ENCODE results near the gene ASPG.
"Not testable (repeated sequence)": the region's sequence is repeated elsewhere in the genome, so short reads cannot be mapped to it uniquely, and the experiment has no call there.

The ASPG gene

DNA sequence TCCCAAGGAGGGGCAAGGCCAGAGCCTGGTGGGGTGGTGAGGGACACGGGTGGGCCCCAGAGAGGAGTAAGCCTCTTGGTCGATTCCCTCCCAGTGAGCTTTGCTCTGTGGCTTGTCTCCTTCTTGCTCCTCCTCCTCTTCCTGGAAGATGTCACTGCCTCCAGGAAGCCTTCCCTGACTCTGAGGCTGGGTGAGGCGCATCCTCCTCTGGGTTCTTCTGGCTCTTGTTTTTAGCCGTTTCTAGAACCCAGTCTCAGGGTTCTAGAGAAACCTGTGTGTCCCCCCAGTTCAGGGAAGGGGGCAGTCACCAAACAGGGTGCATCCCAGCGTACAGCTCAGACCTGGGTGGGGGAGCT lies 65.5 kb downstream of the ASPG start:
- no peaks in the 10 kb centered on the region for H3K9me3 Mint-ChIP-seq
- no peaks in the 10 kb centered on the region for H3K4me1 Mint-ChIP-seq
- H3K27ac Mint-ChIP-seq (ENCODE audit: low read depth), result no peak overlapping the region
- no peak overlapping the region for H3K4me3 Mint-ChIP-seq
- DNase-seq (ENCODE audit: low spot score in 2 of 2), result no peak
- no peak for ATAC-seq (replicated peaks; ENCODE audit: extremely low read depth, poor library complexity, severe bottlenecking)
- no peaks in the 10 kb centered on the region for H3K36me3 Mint-ChIP-seq (ENCODE audit: insufficient read depth)
- H3K27me3 Mint-ChIP-seq, result peaks cover 20% of the 10 kb centered on the region

DNA sequence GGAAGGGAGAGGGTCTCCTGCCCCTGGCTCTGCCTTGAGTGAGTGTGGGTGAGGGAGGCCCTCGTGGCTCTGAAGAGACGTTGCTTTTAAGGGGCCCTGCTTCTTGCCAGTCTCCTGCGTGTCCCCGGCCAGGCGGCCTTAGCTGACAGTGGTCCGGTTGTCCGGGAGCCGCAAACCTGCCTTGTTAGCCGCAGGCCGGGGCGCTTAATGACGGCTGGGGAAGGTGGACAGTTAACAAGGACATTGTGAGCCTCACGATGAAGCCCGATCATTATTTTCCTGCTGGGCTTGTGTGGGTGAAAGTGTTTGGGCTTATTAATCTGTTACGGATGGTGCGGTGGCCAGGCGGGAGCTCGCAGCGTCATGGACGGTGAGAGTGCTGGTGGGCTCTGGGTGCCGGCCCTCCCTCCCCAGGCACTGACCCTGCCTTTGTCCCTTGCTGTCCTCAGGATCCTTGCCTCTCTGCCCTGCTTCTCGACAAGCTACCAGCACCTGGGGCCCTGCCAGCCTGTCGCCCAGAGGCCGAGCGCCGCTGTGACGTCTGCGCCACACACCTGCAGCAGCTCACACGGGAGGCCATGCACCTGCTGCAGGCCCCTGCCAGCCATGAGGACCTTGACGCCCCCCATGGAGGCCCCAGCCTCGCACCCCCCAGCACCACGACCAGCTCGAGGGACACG lies 66.2 kb downstream of the ASPG start:
- no peaks in the 10 kb centered on the region for H3K9me3 Mint-ChIP-seq
- no peak for ATAC-seq (replicated peaks; ENCODE audit: extremely low read depth, poor library complexity, severe bottlenecking)
- peaks cover 14% of the 10 kb centered on the region for H3K27me3 Mint-ChIP-seq
- H3K4me1 Mint-ChIP-seq, result no peaks in the 10 kb centered on the region
- no peaks in the 10 kb centered on the region for H3K36me3 Mint-ChIP-seq (ENCODE audit: insufficient read depth)
- no peak overlapping the region for H3K4me3 Mint-ChIP-seq
- DNase-seq (ENCODE audit: low spot score in 2 of 2), result no peak
- no peak overlapping the region for H3K27ac Mint-ChIP-seq (ENCODE audit: low read depth)

DNA sequence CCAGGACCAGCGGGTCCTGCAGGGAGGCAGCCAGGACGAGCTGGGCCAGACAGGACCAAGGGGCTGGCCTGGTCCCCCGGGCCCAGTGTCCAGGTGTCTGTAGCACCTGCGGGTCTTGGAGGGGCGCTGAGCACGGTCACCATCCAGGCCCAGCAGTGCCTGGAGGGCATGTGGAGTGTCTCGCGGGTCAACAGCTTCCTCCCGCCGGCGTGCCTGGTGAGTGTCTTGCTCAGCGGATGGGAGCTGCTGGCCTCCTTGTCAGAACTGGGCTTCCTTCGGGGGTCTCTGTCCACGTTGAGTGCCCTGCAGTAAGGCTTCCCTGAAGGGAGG lies 66.7 kb downstream of the ASPG start:
- ATAC-seq (replicated peaks; ENCODE audit: extremely low read depth, poor library complexity, severe bottlenecking), result no peak
- no peak overlapping the region for H3K27ac Mint-ChIP-seq (ENCODE audit: low read depth)

DNA sequence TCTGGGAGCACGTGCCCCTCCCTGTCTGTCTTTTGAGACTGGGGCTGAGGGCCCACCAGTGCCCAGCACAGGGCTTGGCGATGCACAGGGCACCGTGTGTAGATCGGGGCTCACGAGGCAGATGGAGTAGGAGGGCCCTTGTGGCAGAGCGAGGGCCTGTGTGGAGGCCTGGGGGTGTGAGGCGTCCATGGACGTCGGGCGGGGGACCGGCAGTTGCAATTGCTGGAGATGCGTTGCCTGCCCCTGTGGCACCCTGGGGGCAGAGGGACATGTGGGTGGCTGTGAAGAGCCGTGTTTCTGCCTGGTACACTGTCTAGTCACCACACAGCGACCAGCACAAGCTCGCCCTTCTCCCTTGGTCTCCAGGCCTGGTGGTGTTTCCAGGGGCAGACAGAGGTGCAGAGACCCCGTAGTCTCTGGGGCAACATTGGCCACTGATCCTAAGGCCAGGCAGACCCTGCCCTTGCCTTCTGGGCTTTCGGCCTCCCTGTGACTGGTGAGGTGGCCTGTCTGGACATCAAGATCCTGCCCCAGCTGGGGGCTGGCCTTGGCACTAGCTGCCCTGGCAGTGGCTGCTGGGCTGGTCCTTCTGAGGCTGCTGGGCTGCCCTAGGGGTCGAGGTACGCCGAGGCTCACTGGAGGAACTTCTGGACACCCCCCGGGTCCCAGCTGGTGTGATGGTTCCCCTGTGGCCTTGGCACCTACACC lies 67.3 kb downstream of the ASPG start:
- no peaks in the 10 kb centered on the region for H3K9me3 Mint-ChIP-seq

More for the DNA sequence above, 66.7 kb downstream of the ASPG start:
- peaks cover 14% of the 10 kb centered on the region for H3K27me3 Mint-ChIP-seq
- H3K36me3 Mint-ChIP-seq (ENCODE audit: insufficient read depth), result no peaks in the 10 kb centered on the region
- H3K4me3 Mint-ChIP-seq, result no peak overlapping the region
- H3K4me1 Mint-ChIP-seq, result no peaks in the 10 kb centered on the region
- DNase-seq (ENCODE audit: low spot score in 2 of 2), result no peak
- no peaks in the 10 kb centered on the region for H3K9me3 Mint-ChIP-seq

DNA sequence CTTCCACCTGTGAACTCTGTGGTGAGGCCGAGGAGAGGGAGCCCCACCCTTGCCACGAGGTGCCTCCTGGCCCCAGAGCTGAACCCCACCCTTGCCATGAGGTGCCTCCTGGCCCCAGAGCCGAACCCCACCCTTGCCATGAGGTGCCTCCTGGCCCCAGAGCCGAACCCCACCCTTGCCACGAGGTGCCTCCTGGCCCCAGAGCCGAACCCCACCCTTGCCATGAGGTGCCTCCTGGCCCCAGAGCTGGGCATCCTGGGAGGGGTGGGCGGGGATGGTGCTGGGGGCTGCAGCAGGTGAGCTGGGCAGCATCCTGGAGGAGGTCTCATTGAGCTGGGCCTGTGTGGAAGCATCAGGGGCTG lies 67.9 kb downstream of the ASPG start:
- not testable (repeated sequence) for H3K36me3 Mint-ChIP-seq (ENCODE audit: insufficient read depth); H3K4me1 Mint-ChIP-seq; H3K27ac Mint-ChIP-seq (ENCODE audit: low read depth); H3K4me3 Mint-ChIP-seq; H3K27me3 Mint-ChIP-seq; H3K9me3 Mint-ChIP-seq; ATAC-seq (replicated peaks; ENCODE audit: extremely low read depth, poor library complexity, severe bottlenecking); DNase-seq (ENCODE audit: low spot score in 2 of 2)

More for the DNA sequence above, 67.3 kb downstream of the ASPG start:
- Mint-ChIP-seq H3K4me3 (no peak overlapping the region), H3K4me1 (no peaks in the 10 kb centered on the region), H3K27ac (ENCODE audit: low read depth) (no peak overlapping the region), H3K36me3 (ENCODE audit: insufficient read depth) (no peaks in the 10 kb centered on the region), H3K27me3 (peaks cover 8% of the 10 kb centered on the region)
- DNase-seq (ENCODE audit: low spot score in 2 of 2) (no peak), ATAC-seq (replicated peaks; ENCODE audit: extremely low read depth, poor library complexity, severe bottlenecking) (no peak)

DNA sequence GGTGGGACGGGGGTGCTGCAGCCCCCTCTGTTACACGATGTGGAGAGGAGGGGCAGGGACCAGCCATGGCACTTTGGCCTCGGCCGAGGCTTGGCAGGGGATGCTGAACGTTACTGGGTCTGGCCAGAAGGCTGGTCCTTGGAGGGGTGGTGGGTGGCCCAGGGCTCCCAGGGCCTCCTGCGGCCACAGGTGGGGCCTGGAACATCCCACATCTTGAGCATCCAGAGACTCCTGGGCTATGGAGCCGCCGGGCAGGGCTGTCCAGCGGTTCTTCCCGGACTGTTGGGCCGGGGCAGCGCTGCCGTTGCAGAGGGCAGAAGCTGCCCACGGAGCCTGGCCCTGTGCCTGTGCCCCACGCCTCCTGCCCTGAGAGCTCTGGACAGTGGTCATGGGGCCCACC lies 68.7 kb downstream of the ASPG start:
- no peaks in the 10 kb centered on the region for H3K27me3 Mint-ChIP-seq

DNA sequence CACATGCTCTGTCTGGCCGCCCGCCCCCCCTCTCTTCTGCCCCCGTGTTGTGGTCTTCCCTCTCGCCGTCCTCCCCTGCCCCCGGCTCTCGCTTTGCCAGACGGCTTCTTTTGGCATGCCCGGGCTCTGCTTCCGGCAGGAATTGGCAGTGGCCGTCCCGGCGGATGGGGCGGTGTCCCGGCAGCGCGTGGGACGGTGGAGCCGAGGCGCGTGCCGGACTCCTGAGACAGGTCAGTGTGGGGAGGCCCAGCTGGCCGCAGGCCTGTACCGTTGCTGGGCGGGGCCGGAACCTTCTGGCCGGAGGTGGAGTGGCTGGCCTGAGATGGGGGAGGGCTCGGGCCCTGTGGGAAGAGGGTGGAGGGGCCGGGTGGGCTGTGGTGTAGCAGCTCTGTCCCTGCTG lies 70.0 kb downstream of the ASPG start:
- Mint-ChIP-seq H3K36me3 (ENCODE audit: insufficient read depth) (no peaks in the 10 kb centered on the region), H3K4me3 (no peak overlapping the region), H3K27ac (ENCODE audit: low read depth) (no peak overlapping the region), H3K9me3 (no peaks in the 10 kb centered on the region), H3K27me3 (no peaks in the 10 kb centered on the region), H3K4me1 (no peaks in the 10 kb centered on the region)
- ATAC-seq (replicated peaks; ENCODE audit: extremely low read depth, poor library complexity, severe bottlenecking) (no peak), DNase-seq (ENCODE audit: low spot score in 2 of 2) (no peak)

More for the DNA sequence above, 68.7 kb downstream of the ASPG start:
- Mint-ChIP-seq H3K4me1 (no peaks in the 10 kb centered on the region), H3K4me3 (no peak overlapping the region), H3K27ac (ENCODE audit: low read depth) (no peak overlapping the region), H3K9me3 (no peaks in the 10 kb centered on the region), H3K36me3 (ENCODE audit: insufficient read depth) (no peaks in the 10 kb centered on the region)
- ATAC-seq (replicated peaks; ENCODE audit: extremely low read depth, poor library complexity, severe bottlenecking) (no peak), DNase-seq (ENCODE audit: low spot score in 2 of 2) (no peak)

DNA sequence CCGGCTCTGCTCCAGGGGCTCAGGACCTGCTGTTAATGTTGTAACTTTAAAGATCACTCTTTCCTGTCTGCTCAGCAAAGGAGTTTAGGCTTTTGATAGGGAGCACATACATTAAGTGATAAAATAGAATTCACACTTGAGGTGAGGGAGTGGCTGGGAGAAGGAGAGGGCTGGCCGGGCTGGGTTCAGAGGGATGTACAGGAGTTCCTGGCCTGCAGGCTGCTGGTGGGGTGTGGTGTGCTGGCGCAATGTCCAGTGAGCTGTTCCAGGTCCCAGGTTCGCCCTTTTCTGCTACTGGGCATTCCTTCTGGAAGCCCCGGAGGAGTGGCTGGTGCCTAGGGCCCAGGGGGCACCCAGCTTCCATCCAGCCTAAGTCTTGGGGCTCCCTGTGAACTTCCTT lies 70.6 kb downstream of the ASPG start:
- Mint-ChIP-seq H3K27me3 (no peaks in the 10 kb centered on the region), H3K36me3 (ENCODE audit: insufficient read depth) (no peaks in the 10 kb centered on the region), H3K27ac (ENCODE audit: low read depth) (no peak overlapping the region), H3K9me3 (no peaks in the 10 kb centered on the region), H3K4me3 (no peak overlapping the region), H3K4me1 (no peaks in the 10 kb centered on the region)
- DNase-seq (ENCODE audit: low spot score in 2 of 2), result no peak
- ATAC-seq (replicated peaks; ENCODE audit: extremely low read depth, poor library complexity, severe bottlenecking), result no peak

DNA sequence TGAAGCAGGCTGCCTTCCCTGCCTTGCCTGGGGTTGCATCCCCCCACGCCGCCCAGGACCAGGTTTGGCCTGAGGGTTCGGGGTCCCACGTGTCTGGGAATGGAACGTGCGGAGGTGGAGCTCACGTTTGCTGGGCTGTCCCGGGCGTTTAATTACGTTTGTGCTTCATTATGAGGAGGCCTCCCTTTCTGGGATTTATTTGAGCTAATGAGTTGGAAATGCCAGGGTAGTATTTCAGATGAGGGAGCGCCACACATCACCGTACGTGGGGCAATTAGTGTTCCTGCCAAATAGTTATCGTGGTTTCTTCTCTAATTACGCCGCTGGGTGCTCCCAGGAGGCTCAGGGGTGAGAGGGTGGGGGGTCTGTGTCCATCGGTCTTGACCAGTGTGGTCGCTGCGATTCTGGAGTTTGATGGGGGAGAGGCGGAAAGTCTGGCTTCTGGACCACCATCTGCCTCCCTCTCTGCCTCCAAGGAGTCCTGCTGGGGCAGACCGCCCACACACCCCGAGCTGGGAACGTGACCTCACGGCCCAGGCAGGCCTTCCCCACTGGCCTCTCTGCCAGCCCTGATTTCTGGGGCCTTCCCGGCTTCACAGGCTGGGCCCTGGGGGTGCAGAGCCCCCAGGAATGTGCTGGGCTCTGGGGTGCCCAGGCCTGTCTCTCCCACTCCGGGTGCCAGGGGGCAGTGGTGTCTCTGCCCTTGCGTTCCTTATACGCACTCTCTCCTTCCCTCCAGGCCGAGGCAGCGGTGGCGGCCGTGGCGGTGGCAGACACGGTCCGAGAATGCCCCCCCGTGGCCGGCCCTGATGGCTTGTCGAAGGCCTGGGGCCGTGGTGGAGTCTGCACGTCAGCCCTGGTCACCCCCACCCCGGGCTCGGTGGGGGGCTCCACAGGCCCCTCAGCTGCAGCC lies 71.8 kb downstream of the ASPG start:
- no peak overlapping the region for H3K27ac Mint-ChIP-seq (ENCODE audit: low read depth)
- H3K36me3 Mint-ChIP-seq (ENCODE audit: insufficient read depth), result no peaks in the 10 kb centered on the region
- no peak overlapping the region for H3K4me3 Mint-ChIP-seq
- H3K27me3 Mint-ChIP-seq, result no peaks in the 10 kb centered on the region
- ATAC-seq (replicated peaks; ENCODE audit: extremely low read depth, poor library complexity, severe bottlenecking), result no peak
- no peak for DNase-seq (ENCODE audit: low spot score in 2 of 2)
- no peaks in the 10 kb centered on the region for H3K4me1 Mint-ChIP-seq
- no peaks in the 10 kb centered on the region for H3K9me3 Mint-ChIP-seq

DNA sequence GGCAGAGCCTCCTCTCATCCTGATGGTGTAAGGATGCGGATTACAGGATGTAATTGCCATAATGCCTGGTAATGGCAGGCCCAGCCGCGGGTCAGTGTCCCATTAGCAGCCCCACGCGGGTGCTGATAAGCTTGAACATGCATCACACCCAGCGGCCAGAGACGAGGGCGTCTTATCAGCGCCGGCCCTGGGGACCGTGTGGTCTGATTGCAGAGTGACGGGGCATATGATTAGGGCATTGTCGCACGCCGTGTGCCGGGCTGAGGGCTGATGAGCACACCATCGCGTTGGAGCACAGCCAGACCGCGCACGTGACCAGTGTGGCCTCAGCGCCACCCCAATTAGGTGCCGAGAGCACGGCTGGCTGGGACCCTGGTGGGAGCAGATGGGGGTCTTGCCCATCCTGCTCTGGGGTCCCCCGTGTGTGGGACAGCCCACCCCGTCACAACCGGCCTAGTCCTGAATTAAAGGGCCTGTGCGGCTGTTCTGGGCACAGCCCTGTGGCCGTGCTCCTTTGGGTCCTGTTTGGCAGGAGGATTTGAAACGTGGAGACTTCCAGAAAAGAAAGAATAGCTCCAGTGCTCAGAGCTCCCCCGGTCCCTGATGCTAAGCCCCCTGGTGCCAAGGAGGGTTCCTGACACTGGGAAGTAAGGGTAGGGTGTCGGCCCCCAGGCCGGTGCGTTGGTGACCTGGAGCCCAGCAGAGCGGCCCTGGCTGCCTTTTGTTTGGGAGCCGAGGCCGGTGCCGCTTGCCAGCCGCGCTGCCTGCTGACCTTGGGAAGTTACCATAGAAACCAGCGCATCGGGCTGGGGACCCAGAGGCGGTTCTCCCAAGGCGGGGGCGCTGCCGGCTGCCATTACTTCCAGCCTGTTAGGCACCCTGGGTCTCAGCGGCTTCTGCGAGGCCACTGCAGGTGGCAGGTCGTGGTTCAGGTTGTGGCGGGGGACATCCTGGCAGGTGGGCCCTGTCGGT lies 73.6 kb downstream of the ASPG start:
- ATAC-seq (replicated peaks; ENCODE audit: extremely low read depth, poor library complexity, severe bottlenecking), result no peak

DNA sequence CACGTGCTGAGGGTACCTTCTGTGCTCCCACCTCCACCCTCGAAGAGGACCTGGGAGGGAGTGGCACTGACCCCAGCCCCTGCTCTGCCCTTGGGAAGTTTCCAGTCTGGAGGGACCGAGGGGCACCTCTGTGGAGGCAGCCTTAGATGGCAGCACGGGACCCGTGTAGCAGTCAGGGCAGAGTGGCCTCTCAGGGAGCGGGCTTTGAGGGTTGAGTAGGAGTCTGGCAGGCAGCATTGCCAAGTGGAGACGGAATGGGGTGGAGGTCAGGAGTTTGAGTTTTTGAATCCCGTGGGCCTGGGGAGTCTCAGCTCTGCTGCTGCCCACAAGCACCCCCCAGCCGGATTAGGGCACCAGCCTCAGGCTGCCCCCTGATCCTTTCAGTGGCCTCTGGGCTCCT lies 74.5 kb downstream of the ASPG start:
- ATAC-seq (replicated peaks; ENCODE audit: extremely low read depth, poor library complexity, severe bottlenecking) (no peak), DNase-seq (ENCODE audit: low spot score in 2 of 2) (no peak)
- no peaks in the 10 kb centered on the region for H3K27me3 Mint-ChIP-seq
- no peaks in the 10 kb centered on the region for H3K36me3 Mint-ChIP-seq (ENCODE audit: insufficient read depth)
- no peaks in the 10 kb centered on the region for H3K9me3 Mint-ChIP-seq
- H3K4me3 Mint-ChIP-seq, result no peak overlapping the region
- peak overlapping the region; percentile 81 for H3K27ac Mint-ChIP-seq (ENCODE audit: low read depth)
- no peaks in the 10 kb centered on the region for H3K4me1 Mint-ChIP-seq

More for the DNA sequence above, 73.6 kb downstream of the ASPG start:
- H3K36me3 Mint-ChIP-seq (ENCODE audit: insufficient read depth), result no peaks in the 10 kb centered on the region
- no peaks in the 10 kb centered on the region for H3K9me3 Mint-ChIP-seq
- H3K4me3 Mint-ChIP-seq, result no peak overlapping the region
- no peaks in the 10 kb centered on the region for H3K4me1 Mint-ChIP-seq
- H3K27me3 Mint-ChIP-seq, result no peaks in the 10 kb centered on the region
- no peak for DNase-seq (ENCODE audit: low spot score in 2 of 2)
- no peak overlapping the region for H3K27ac Mint-ChIP-seq (ENCODE audit: low read depth)
